GM21367 (cell line): ENCODE results near the gene NBEA.

Experiments
- ATAC-seq: cut with Tn5 transposase; IDR thresholded peaks from one replicate; pipeline ENCODE4 v1.9.1; 2021; ENCODE audit not compliant: unreplicated experiment

Gene NBEA

DNA sequence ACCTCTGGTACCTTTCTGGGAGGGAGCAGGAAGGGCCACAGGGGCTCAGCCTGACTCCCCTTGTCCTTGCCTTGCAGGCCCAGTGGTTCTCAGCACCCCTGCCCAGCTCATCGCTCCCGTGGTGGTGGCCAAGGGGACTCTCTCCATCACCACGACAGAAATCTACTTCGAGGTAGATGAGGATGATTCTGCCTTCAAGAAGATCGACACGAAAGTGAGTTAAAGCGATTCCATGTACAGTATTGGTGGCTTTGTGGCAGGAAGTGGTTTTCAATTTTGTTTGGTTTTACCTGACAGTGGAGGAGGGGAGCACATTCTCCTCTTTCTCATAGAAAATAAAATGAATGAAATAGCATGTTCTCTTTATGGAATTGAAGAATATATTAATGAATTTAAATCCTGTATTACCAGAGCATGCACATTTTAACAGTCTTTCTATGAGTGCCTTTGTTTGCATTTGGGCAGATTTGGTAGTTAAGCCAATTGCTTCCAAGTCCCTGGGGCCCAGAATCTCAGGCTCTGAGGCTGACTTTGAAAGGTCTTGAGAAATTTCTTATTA, 530.3 kb downstream of the NBEA start:
- no peak for ATAC-seq

DNA sequence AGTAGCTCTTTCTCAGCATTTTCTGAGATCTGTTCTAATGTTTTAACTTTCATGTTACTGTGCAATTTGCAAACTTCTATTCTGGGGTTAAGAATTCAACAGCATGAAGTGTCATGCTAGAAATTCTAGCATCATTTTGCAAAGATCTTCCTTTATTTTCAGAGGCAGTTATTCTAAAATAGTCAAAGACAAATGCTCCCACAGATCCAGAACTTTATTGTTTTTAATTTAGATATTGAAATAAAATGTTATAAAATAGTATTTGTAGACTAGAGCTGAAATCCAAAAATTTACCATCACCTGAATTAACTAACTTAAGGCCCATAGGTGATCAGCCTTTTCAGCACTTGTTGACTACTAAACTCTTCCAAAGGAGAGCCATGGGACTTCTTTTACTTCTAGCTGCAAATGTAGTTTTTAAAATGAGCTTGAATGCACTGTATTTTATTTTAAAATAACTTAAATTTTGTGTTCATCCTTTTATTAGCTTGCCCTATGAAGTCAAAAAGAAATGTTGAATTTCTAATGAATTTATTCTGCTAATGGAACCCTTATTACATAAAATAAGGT, 531.2 kb downstream of the NBEA start:
- no peak for ATAC-seq

DNA sequence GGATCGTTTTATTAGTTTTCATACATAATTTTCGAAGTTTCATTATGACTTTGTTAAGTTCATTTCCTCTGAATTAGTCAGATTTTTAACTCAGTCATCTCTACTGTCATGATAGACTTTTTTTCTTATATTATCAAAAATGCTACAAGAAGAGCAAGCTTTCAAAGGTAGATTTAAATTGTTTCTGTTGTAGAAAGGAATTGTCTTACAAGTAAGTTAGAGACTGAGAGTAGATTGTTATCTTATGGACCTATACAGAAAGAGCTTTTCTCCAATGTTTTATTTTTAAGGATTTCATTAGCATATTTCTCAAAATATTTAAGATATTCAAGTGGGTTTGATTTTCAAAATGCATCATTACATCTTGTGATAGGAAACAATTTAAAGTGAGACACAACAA, 531.7 kb downstream of the NBEA start:
- no peak for ATAC-seq

DNA sequence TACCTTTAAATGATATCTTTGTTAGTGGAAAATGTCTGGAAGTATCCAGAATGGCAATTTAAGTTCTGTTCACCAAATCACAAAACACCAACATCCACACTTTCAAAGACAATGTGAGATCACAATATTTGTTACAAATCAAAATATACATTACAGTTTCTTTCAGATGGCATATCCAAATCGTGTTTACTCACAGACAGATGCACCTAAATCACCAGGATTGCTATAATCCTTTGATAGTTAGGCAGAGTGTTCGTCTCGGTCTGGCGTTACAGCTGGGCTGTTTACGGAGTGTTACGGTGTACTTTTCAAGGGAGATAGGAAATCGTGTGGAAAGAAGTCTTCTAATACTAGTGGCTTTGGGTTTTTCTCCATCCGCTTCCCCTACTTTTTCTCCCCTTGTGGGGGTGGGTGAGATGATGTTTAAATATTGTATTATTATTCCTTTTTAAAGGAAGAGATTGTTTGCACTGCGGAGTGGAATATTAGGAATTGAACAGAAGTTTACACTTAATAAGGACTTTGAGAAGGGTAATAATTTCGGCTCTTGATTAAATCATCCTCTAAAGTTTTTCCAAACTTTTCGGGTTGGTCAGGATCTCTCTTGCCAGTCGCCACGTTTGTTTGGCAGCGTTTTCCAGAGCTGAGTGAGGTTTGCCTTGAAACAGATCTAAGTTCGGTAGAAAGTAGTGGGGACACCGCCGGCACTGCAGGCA, 532.6 kb downstream of the NBEA start:
- no peak for ATAC-seq

DNA sequence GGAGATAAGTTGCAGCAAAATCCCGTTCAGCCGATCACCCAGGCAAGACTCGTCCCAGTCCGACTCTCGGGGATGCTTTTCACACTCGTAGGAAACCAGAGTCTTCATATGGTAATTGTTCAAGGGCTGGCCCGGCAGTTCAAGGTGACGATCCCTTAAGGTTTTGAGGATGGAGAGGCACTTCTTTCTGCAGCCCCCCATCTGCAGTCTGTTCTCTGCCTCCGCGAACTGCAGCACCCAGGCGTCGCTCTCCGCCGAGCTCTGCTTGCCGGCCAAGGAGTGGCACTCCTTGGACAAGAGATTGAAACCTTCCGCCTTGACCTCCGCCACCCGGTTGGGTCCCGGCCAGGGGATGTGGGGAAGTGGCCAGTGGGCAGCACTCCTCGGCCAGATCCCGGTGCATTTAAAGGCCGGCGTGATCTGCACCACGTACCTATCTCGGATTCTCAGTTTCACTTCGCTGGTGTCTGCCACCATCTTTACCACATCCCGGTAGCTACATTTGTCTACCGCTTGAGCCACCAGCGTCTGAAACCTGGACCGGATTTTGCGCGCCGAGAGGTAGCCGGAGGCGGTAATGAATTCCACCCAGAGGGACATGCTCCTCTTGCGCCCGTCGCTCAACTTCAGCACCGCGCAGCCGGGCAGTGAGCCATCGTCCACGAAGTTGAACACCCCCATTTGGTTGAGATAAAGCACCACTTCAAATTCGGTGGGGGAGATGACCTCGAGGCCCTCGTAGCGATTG, 533.3 kb downstream of the NBEA start:
- ATAC-seq, result no peak

DNA sequence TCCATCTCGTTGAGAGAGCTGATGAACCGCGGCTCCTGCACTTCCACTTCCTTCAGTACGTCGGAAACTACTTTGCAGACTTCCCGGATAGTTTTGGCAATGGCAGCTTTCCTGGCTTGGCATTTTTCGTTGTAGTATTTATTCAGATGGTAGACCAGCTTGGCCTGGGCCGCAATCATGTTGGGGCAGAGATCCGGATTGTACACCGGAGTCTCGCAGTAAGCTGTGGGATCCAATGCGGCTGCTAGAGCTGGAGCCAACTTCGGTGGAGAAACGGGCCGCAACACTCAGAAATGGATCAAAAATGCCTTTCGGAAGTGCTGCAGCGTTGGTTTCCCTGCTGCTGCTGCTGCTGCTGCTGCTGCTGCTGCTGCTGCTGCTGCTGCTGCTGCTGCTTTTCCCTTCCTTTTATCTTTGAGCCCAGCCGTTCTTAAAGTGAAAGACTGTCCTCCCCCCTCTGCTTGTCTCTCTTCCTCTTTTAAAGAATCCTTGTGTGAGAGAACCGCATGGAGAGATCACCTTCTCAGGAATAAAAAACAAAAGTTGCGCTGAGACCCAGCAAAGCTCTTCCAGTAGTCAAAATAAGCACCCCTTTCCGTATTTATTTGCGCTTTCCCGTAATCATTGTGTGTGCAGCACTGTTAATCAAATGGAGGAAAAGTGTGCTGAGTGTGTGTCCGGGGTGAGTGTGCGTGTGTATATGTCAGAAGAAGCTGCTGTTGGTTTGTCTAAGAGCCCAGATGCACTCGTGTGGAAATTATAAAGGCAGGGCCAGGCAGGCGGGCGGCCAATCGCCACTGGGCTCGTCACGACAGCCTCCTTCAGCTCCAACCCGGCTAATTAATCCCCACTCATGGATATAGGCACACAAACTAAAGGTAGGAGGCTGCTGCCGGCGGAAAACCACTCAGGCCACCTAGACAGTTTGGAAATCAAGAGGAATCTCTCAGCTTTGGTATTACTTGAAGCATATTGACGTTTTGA, 534.2 kb downstream of the NBEA start, which contains the start of gene MAB21L1:
TSS of gene MAB21L1 (minus strand) at position 730 of the 984 bp plus-strand sequence. CDS start at position 179, 551 bp downstream.
- no peak for ATAC-seq

DNA sequence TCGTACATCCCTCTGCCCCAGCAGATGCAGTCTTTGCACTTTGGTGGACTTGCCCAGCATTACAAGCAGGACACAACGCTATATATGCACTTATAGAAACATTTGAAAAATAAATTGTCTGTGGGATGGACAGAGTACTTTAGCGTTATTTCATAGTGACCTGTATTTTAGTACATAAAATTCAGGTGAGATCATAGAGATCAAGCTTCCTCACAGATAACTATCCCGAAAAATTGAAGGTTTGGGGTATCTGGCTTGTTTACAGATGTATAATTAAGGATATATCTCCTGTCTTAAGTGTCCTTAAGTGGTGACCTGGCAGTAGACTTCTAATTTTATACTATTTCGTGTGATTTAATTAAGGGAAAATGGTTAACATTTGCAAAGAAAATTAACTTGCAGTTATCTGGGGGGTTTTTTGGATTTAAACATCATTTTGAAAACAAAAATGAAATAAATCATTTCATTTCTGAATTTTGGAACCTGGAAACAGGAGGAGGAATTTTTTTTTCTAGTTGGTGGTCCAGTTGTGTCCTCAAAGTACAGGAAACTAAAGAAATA, 535.4 kb downstream of the NBEA start:
- no peak for ATAC-seq

DNA sequence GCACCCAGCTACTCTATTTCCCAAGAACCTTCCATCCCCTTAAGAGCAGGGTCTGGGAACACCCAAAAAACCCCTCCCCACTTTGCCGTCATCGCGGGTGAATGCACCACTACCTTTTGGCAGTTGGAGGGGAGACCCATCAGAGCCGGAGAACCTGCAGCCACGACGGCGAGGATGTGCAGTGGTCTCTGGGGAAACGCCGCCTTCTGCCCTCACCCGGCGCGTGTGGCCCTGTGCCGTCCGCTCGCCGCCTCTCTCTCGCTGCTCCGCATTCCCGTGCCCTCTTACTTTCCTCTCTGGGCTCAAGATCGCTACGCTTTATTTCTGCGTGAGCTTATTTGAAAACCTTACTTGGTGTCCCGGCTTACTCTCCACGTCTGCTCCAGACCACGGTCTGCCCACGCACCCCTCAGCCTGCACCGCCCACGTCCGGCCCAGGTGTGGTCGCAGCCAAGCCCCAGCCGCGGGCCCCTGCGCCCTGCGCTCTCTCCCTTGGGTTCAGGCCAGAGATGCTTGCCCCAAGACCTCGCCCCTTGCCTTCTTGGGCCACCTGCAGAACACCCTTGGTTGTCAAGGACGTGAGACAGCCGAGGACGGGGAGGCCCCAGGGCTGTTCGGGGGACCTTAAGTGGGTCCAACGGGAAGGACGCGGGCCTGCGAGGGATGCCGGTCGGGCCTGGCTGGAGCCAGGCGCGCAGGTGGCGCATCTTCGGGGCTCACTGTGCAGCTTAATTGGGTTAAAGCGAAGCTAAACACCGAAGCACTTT, 536.4 kb downstream of the NBEA start:
- ATAC-seq, result no peak

DNA sequence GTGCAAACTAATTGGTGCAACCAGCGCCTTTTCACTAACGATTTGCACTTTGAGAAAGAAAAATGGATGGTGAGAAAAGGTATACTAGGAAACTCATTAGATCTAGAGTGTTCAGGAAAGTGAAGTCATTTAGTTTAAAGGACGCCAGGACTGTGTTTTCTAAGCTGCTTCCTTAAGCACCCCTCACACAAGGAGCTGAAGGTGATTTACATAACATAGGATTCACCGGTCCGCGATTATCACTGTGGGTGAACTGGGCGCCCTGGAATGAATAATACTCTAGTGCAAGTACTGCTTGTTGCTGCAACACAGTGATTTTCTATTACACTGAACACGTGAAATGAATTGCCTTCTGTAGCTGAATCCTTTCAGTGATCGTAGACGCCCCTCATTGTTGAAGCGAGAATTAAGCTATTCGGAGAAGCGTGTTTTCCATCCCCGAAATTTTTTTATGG, 537.0 kb downstream of the NBEA start:
- no peak for ATAC-seq

DNA sequence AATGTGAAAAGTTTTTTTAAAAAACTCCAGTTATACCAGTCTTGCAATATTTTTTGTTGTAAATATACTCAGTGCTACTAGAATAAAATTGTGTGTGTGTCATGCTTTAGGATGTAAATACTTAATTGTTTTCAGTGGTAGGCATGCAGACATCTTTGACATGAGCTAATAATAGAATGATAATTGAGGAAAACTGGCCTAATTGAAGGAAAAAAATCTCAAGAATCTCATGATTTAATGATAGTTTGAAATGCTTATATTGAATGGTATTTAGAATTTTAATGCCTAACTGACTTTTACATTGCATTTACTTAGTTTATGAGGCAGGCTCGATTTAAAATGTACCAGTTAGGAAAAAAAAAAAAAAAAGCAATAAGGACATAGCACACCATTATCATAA, 537.6 kb downstream of the NBEA start:
- no peak for ATAC-seq

DNA sequence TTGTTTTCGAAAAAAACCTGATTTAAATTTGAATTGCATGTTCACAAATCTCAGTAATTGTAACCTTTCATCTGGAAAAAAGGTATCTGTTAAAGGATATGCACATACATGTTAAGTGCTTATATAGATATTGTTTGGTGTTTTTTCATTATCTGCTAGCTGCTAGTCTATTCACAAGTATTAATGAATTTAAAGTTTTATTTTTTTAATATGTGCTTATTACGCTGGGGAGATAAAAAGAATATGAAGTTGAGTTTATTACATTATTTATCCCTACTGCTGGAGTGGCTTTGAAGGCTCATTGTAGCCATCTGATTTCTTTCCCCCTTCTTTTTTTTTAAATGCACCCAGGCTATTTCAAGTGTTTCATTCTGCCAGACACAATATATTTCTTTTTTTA, 538.3 kb downstream of the NBEA start:
- no peak for ATAC-seq

DNA sequence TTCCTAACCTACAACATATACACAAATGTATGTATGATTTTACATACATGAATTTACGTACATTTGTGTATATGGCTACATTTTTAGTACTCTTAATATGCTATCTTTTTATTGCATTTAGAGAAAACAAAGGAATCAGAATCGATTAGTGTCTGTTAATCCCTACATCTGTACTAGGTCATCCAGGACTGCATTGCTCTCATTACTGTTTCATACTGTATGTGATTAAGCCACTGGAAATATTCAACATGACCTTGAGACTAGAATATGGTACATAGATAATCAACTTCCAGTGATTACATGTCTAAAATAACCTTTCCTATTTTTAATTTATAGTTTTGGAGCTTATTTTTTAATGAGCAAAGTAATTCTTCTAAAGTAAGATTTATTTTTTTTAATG, 539.7 kb downstream of the NBEA start:
- ATAC-seq, result no peak

DNA sequence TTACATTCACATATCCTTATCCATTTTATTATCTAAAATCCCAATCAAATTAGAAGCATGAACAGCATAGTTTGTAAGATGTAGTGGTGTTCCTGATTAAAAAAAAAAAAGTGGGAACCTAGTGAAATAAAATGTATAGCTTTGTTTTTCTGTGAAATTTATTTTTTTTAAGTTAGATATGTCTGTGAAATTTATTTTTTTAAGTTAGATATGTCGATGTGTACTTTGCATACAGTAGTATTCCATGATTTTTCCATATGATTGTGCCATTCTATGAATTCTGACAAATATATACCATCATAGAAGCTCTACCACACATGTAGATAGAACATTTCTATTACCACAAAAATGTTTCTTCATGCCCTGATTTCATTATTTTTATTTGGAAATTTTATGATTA, 540.5 kb downstream of the NBEA start:
- ATAC-seq, result no peak

DNA sequence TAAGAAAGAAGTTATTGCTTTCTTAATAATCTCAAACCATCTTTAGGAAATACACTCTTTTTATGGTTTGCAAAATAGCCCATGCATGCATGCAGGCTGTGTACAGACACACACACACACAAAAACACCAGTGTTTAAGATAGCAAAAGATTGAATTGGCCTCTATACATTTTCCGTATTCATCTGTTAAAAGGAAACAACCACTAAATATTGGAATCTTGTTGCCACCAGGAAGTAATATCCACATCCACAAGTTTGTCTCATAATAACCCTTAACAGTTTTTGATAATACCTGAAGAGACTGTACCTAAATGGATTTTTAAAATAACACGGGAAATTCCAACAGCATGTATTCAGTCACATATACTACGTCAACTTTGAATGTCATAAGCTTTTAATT, 541.7 kb downstream of the NBEA start:
- ATAC-seq, result no peak

DNA sequence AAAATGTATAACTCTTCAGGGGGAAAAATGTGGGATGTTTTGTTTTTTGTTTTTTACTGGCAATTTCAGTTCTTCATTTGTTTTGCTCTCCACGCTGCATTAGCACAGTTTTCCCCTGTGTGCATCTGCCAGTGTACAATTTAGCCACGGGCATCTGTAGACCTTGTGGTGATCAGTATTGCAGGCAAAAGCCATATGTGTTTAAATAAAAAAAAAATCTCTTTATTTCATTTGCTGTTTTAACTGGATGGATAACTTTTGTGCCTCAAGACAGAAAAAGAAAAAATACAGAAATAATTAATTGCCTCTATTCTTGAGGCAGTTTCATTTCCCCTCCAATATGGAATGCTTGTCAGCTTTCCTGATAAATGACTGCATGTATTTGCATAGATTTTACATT, 542.3 kb downstream of the NBEA start:
- no peak for ATAC-seq

DNA sequence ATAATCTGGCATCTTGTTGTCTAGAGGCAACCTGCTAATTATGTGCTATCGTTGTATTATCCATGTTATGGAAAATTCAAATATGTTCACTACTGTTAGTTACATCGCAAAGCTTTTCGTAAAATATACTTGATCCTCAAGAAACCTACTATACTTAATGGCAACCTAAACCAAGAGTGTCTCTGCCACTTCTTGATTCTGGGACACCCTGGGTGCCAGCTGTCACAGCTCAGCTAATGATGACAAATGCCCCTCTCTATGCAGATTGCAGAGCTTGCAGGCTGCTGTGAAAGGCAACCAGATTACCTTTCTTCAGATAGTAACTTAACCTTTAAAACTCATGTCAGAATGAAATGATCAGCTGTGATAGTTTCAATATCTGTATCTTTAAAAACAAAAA, 543.4 kb downstream of the NBEA start:
- ATAC-seq, result no peak

DNA sequence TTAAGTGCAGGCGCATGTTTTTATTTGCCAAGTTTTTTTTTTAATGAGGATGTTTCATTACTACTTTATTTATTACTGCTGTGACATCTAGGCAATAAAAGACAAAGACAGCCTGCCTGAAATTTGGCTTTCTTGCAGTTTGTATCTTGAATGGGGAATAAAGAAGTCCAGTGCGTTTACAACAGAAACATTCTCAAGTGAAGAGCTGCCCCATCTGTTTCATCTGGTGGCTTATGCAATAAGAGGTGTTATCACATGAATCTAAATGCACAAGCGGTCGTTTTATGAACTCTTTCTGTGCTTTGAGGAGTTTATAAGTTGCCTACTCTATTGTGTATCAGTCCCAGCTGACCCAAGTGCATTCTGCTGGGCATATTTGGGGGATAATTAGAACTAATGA, 547.0 kb downstream of the NBEA start:
- no peak for ATAC-seq

DNA sequence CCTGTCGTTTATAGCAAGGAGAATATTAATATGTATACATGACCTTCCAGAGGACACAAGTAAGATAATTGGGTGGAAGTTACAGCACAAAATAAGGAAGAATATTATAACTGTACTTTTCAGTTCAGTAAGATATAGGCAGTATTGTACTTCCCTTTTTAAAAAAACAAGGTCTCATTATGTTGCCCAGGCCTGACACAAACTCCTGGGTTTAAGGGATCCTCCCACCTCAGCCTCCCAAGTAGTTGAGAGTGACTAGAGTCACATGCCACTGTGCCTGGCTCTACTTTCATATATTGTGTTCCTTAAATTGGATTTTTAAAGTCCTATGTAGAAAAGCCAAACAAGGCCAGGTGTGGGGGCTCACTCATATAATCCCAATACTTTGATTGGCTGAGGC, 553.9 kb downstream of the NBEA start:
- ATAC-seq, result no peak

DNA sequence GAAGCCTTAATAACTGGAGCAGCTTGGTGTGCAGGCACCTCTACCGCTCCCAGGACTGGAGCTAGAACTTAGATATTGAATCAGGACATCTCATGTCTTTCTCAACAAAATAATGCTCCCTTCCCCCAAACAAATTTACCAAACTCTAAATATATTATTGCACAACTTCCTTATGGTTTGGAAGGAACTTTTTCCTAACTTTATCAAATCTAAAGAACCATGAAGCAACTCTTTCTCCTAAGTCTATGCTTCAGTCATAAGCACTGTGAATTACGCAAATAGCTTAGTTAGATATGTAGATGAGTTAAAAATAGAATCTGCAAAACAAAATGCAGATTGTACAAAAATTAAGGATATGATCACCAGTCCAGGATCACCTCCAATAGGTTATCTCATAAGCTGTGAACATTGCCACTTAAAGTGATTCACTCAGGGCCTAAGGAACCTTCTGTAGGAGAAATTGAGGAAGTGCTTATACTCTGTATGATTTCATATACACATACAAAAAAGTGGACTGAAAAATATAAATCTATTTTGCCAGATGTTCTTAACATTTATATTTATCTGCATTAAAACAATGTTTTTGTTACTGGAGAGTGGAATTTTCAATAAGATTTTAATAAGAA, 554.8 kb downstream of the NBEA start:
- ATAC-seq, result no peak
